Measurements from ENCODE around the gene SPAG7.

The SPAG7 gene

DNA sequence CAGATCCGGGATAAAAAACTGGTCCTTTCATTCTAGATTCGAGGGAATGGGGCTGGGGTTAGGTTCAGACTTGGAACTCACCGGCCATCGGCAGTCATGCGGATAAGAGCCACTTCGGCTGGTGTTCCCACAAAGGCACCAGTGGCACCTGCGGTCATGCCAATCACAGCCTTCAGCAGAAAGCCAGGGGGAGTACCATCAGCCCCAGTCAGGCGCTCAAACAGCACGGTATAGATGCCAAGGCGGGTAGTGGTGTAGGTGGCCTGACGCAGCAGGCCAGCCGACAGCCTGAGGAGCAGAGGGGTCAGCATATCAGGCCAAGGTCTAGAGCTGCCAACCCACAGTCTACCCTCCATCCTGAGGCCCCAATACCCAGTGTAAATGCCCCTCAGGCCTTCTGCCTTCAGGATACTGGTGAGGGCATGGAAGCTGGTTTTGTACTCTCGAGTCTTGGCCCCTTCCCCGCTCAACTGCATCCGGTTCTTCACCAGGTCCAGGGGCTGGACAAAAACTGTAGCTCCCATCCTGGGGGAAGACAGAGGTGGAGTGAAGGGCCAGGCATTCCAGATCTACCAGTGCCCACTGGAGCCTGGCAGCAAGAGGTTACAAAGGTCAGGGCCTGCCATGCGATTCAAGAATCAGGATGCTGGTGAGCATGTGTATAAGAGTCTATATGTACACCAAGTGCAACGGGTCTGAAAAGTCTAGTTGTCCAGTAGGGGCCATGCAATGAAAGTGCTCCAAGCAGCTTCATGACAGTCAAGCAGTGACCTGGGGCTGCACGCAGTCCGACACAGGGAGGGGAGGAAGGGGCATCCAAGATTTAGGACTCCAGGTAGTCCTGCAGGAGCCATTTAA is 28.7 kb downstream of the SPAG7 start:
- TF ChIP-seq, protein P1, sequence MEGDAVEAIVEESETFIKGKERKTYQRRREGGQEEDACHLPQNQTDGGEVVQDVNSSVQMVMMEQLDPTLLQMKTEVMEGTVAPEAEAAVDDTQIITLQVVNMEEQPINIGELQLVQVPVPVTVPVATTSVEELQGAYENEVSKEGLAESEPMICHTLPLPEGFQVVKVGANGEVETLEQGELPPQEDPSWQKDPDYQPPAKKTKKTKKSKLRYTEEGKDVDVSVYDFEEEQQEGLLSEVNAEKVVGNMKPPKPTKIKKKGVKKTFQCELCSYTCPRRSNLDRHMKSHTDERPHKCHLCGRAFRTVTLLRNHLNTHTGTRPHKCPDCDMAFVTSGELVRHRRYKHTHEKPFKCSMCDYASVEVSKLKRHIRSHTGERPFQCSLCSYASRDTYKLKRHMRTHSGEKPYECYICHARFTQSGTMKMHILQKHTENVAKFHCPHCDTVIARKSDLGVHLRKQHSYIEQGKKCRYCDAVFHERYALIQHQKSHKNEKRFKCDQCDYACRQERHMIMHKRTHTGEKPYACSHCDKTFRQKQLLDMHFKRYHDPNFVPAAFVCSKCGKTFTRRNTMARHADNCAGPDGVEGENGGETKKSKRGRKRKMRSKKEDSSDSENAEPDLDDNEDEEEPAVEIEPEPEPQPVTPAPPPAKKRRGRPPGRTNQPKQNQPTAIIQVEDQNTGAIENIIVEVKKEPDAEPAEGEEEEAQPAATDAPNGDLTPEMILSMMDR (IDR thresholded peaks at IDR 0.05; ENCODE audit: control extremely low read depth, extremely low read depth, low read depth, missing control alignments) = no peak
- ChIA-PET CTCF (interaction anchor here (1.0 to 2.3 kb wide), 6 partner anchors 13 to 49 kb away, joined by 3 to 12 read pairs (median 3); partner anchors contain the start of gene CAMTA2), POLR2A (interaction anchor here (0.8 to 1.8 kb wide), 6 partner anchors 10 to 39 kb away, joined by 4 to 25 read pairs (median 7); partner anchors contain the start of genes C17orf107, PFN1 and SPAG7)
- DNase-seq (ENCODE audit: extremely low spot score) = no peak

DNA sequence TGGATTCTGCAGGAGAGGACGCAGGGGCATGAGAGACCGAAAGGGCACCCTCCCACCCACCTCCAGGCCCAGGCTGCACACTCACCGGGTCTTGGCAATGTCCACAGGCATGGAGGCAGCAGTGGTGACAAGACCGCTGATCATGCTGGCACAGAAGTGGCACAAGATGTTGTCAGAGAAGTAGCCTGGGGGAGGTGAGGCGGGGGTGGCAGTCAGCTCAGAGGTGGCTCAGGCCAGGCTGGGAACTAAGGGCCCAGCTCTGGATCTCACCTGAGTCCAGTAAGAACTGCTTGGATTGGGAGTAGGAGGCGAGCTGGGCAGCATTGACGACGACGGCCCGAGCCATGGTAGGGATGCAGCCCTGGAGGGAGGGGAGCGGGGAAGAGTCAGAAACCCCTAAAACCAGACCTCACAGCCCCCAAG is 29.5 kb downstream of the SPAG7 start:
- ChIA-PET CTCF (interaction anchor here (1.4 kb wide), 1 partner anchor 29 kb away, joined by 6 read pairs; no protein-coding TSS in a partner anchor), POLR2A (no interaction called here)
- TF ChIP-seq, protein P1 (IDR thresholded peaks at IDR 0.05; ENCODE audit: control extremely low read depth, extremely low read depth, low read depth, missing control alignments) = no peak
- DNase-seq (ENCODE audit: extremely low spot score) = no peak

DNA sequence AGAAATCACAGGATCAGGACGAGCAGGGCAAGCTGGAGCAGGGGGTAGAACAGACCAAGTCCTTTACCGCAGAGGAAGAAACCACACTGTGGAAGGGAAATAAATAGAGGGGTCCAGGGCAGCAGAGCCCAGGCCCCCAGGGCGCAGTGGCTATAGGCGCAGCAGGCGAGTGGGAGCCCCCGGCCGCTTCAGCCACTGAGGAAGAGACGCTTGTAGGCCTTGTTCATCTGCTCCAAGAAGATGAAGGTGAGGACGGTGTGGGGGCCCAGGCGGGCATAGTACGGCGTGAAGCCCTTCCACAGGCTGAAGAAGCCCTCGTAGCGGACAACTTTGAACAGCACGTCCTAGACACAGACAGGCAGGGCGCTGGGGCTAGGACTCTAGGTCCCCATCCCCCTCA is 30.1 kb downstream of the SPAG7 start:
- no peak for DNase-seq (ENCODE audit: extremely low spot score)
- ChIA-PET CTCF (interaction anchor here (1.1 to 1.4 kb wide), 2 partner anchors 11 to 28 kb away, joined by 3 to 6 read pairs; no protein-coding TSS in a partner anchor), POLR2A (no interaction called here)
- TF ChIP-seq, protein P1 (IDR thresholded peaks at IDR 0.05; ENCODE audit: control extremely low read depth, extremely low read depth, low read depth, missing control alignments) = no peak

DNA sequence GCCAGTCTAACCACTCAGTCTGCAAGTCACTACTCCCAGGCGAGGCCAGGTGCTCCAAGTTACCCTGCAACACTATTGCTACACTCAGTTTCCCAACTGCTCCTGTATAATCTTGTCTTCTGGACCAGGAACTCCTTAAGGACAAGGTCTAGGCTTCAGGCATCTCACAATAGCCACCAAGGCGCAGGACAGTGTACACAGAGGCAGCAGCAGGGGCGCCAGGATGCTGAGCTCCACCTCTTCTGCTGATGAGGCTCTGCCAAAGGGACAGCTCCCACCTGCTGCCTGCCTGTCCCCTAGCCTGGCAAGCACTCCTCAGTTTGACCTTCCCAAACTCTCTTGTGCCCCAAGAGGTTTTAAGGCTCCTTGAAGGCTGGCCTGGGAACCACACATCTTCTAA is 31.2 kb downstream of the SPAG7 start:
- TF ChIP-seq, protein P1 (IDR thresholded peaks at IDR 0.05; ENCODE audit: control extremely low read depth, extremely low read depth, low read depth, missing control alignments) = no peak
- DNase-seq (ENCODE audit: extremely low spot score) = no peak
- ChIA-PET POLR2A (no interaction called here), CTCF (interaction anchor here (0.8 to 1.1 kb wide), 2 partner anchors 10 to 27 kb away, joined by 3 to 5 read pairs; no protein-coding TSS in a partner anchor)

DNA sequence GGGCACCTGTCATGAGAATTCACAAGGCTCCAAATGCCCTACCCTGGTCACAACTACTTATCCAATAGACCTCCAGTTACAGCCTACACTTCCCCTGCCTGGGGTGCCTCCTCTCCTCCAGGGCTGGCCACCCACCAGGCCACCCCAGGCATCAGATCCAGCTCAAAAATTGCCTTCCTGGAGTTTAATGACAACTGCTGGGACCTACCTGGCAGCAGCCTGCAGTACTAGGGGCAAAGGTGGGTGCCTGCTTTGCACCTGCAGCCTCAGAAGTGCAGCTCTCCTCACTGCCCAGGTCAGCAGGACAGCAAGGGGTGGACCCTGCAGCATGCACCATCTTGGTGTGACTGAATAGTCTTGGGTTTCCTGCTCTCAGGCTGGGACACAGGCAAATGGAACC is 32.0 kb downstream of the SPAG7 start:
- POLR2A ChIA-PET = no interaction called here
- no peak for DNase-seq (ENCODE audit: extremely low spot score)
- CTCF ChIA-PET = no interaction called here
- TF ChIP-seq, protein P1 (IDR thresholded peaks at IDR 0.05; ENCODE audit: control extremely low read depth, extremely low read depth, low read depth, missing control alignments) = no peak

DNA sequence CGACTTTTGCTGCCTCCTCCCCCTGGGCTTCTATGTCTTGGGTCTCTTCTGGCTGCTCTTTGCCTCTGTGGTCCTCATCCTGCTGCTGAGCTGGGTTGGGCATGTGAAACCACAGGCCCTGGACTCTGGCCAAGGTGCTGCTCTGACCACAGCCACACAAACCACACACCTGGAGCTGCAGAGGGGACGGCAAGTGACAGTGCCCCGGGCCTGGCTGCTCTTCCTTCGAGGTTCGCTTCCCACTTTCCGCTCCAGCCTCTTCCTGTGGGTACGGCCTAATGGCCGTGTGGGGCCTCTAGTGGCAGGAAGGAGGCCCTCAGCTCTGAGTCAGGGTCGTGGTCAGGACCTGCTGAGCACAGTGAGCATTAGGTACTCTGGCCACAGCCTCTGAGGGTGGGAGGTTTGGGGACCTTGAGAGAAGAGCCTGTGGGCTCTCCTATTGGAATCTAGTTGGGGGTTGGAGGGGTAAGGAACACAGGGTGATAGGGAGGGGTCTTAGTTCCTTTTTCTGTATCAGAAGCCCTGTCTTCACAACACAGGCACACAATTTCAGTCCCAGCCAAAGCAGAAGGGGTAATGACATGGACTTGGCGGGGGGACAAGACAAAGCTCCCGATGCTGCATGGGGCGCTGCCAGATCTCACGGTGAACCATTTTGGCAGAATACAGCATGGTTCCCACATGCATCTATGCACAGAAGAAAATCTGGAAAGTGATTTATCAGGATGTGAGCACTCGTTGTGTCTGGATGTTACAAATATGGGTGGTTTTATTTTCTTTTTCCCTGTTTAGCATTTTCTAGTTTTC is 33.2 kb downstream of the SPAG7 start:
- TF ChIP-seq, protein P1 (IDR thresholded peaks at IDR 0.05; ENCODE audit: control extremely low read depth, extremely low read depth, low read depth, missing control alignments) = peak; percentile 36
- peak; percentile 46 for DNase-seq (ENCODE audit: extremely low spot score)
- CTCF ChIA-PET = interaction anchor here (0.7 to 1.4 kb wide), 5 partner anchors 14 to 367 kb away, joined by 3 to 6 read pairs (median 3); no protein-coding TSS in a partner anchor
- POLR2A ChIA-PET = no interaction called here

All from GM10248 (cell line).